ENCODE measurements around the gene KLF9. TPM values are rescaled to one million over a fixed set of nuclear protein-coding genes. Genes with fewer than 3 reads are reported as not detected.

KLF9 gene
- total RNA-seq, 1 donor from 2014 or later = 98.7 TPM

DNA sequence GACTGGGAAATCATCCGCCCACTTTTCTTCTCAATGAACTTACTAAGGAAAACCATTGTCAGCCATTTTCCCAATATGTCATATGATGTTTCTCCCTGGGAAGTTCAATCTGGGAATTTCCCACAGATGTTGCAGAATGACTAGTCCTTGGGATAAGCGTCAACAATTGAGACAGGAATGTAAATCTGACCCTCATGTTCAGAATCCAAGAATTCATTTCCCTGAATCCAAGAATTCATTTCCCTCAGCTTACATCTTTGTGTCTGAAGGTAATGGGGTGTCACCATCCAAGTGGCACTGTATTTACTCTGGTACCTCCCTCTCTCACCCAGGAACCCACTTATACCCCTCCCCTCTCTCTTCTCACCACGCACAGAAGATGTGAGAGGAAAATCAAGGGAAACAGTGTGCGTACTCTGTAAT, 7.4 kb downstream of the KLF9 start:
- H3K9me3 ChIP-seq = no peaks in the 10 kb centered on the region
- DNase-seq (ENCODE audit: low spot score in 2 of 2) = no peak
- H3K27me3 ChIP-seq = no peaks in the 10 kb centered on the region
- peaks cover 3 to 11% of the 10 kb centered on the region in 2 donors for H3K36me3 ChIP-seq
- intact Hi-C loops (cut with DNase I) = no loop called here
- TF ChIP-seq, protein P1, sequence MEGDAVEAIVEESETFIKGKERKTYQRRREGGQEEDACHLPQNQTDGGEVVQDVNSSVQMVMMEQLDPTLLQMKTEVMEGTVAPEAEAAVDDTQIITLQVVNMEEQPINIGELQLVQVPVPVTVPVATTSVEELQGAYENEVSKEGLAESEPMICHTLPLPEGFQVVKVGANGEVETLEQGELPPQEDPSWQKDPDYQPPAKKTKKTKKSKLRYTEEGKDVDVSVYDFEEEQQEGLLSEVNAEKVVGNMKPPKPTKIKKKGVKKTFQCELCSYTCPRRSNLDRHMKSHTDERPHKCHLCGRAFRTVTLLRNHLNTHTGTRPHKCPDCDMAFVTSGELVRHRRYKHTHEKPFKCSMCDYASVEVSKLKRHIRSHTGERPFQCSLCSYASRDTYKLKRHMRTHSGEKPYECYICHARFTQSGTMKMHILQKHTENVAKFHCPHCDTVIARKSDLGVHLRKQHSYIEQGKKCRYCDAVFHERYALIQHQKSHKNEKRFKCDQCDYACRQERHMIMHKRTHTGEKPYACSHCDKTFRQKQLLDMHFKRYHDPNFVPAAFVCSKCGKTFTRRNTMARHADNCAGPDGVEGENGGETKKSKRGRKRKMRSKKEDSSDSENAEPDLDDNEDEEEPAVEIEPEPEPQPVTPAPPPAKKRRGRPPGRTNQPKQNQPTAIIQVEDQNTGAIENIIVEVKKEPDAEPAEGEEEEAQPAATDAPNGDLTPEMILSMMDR (IDR thresholded peaks at IDR 0.05) = no peak
- H3K27ac ChIP-seq = peak overlapping the region; percentile 57 to 69
- H3K4me1 ChIP-seq = peaks cover 34 to 78% of the 10 kb centered on the region in 2 donors
- H3K4me3 ChIP-seq = peak overlapping the region; percentile 37 to 92

- no peaks in the 10 kb centered on the region for H3K27me3 ChIP-seq
- H3K36me3 ChIP-seq = peaks cover 3 to 11% of the 10 kb centered on the region in 2 donors
- peak in 1 of 2 donors; percentile 64 for DNase-seq (ENCODE audit: low spot score in 2 of 2)
- TF ChIP-seq, protein P1 (IDR thresholded peaks at IDR 0.05) = no peak
- H3K9me3 ChIP-seq = no peaks in the 10 kb centered on the region
- H3K4me1 ChIP-seq = peaks cover 34 to 84% of the 10 kb centered on the region in 2 donors
- H3K4me3 ChIP-seq = peak overlapping the region; percentile 37 to 92
- intact Hi-C loops (cut with DNase I) = no loop called here
- H3K27ac ChIP-seq = peak overlapping the region; percentile 57 to 69
These were observed 8.0 kb downstream of the KLF9 start for GRCh38 chr9:70406434-70406862.

DNA sequence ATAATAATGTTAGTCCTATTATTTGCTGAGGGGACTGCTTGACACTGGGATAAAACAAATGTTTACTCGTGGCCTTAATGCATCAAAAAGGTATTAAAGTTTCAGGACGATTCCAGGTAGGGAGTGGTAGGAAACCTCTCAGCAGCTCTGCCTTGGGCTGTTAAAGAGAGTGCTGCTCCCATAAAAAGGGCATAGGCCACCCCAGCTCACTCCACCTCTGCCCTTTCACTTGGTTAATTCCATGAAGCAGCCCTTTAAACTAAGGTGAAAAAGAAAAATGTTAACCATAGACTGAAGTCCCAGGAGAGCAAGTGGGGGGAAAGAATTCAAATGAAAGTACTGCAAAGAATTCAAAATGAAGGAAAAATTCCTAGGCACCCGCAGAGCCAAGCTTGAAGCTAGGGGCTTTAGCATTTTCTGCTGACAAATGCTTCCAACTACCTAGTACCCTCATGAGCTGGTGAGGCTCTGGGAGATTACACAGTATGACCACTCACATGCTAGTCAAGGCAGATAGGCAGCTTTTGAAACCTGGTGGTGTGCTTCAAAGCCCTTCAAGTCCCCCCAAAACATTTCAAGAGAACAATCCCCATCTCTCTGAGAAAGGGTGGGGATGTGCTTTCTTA, 8.5 kb downstream of the KLF9 start:
- Histone ChIP-seq H3K9me3 (no peaks in the 10 kb centered on the region), H3K4me1 (peaks cover 37 to 89% of the 10 kb centered on the region in 2 donors), H3K27ac (peak overlapping the region; percentile 57 to 69), H3K4me3 (peak overlapping the region; percentile 37 to 92), H3K27me3 (no peaks in the 10 kb centered on the region), H3K36me3 (peaks cover 3 to 11% of the 10 kb centered on the region in 2 donors)
- TF ChIP-seq, protein P1 (IDR thresholded peaks at IDR 0.05) = no peak
- peak in 1 of 2 donors; percentile 55 for DNase-seq (ENCODE audit: low spot score in 2 of 2)
- intact Hi-C loops (cut with DNase I) = no loop called here

- peaks cover 3 to 9% of the 10 kb centered on the region in 2 donors for H3K36me3 ChIP-seq
- DNase-seq (ENCODE audit: low spot score in 2 of 2) = peak in 1 of 2 donors; percentile 50
- peak overlapping the region; percentile 11 to 92 for H3K4me3 ChIP-seq
- H3K9me3 ChIP-seq = no peaks in the 10 kb centered on the region
- TF ChIP-seq, protein P1 (IDR thresholded peaks at IDR 0.05) = no peak
- H3K27ac ChIP-seq = peak overlapping the region; percentile 57 to 69
- peaks cover 37 to 92% of the 10 kb centered on the region in 2 donors for H3K4me1 ChIP-seq
- intact Hi-C loops (cut with DNase I) = no loop called here
- H3K27me3 ChIP-seq = no peaks in the 10 kb centered on the region
These were observed 10.2 kb downstream of the KLF9 start for GRCh38 chr9:70404261-70404660.

DNA sequence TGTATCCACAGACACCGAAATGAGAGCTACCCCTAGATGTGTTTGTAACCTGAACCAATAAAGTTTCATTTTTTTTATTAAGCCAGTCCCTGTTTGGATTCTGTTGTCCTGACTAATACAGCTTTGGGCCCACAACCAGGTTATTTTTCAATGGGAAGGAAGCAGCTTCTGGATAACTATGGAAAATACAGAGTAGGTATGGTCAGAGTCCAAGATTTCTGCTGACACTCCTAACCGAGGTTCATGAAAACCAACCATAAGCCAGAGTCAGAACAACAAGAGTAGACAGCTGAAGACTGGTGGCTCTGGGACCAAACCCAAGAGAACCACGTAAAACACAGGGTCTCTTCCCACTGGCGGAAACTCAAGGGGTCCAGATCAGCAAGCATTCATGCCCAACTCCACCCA, 10.8 kb downstream of the KLF9 start:
- Histone ChIP-seq H3K4me3 (peak overlapping the region; percentile 11 to 92), H3K36me3 (peaks cover 3 to 8% of the 10 kb centered on the region in 2 donors), H3K27ac (peak overlapping the region; percentile 57 to 69), H3K27me3 (no peaks in the 10 kb centered on the region), H3K9me3 (no peaks in the 10 kb centered on the region), H3K4me1 (peaks cover 37 to 92% of the 10 kb centered on the region in 2 donors)
- TF ChIP-seq, protein P1 (IDR thresholded peaks at IDR 0.05) = no peak
- intact Hi-C loops (cut with DNase I) = no loop called here
- peak in 1 of 2 donors; percentile 49 for DNase-seq (ENCODE audit: low spot score in 2 of 2)
